Liver (tissue), 9 donors: Measurements from ENCODE around the gene HOXD9. TPM values are rescaled to one million over a fixed set of nuclear protein-coding genes. Genes with fewer than 3 reads are reported as not detected.

ENCODE experiments used
- DNase-seq: peaks from one replicate; pipeline ENCODE4 v3.0.0-alpha.2; 2017; ENCODE audit warnings: low spot score
- H3K27ac ChIP-seq, 2 donors: one replicate each; pipeline ENCODE4 v1.7.0; 2013; ENCODE audit warnings: inconsistent platforms in 2 of 2, low read length in 2 of 2, control low read depth in 1 of 2, low read depth in 1 of 2, mild to moderate bottlenecking in 1 of 2
- H3K27me3 ChIP-seq, 4 donors: one replicate each; pipeline versions ENCODE4 v1.6.1 to v1.7.0; 2013; ENCODE audit warnings: low read length in 3 of 4, inconsistent platforms in 1 of 4, mild to moderate bottlenecking in 1 of 4, moderate library complexity in 1 of 4; ENCODE audit not compliant: control insufficient read depth in 4 of 4, insufficient read depth in 4 of 4
- H3K36me3 ChIP-seq, 4 donors: one replicate each; pipeline versions ENCODE4 v1.6.1 to v1.7.0; 2013; ENCODE audit warnings: low read length in 3 of 4, mild to moderate bottlenecking in 3 of 4, low read depth in 1 of 4, moderate library complexity in 1 of 4; ENCODE audit not compliant: control insufficient read depth in 4 of 4, insufficient read depth in 3 of 4
- H3K4me1 ChIP-seq, 4 donors: one replicate each; pipeline versions ENCODE4 v1.6.1 to v1.7.0; 2013; ENCODE audit warnings: low read length in 3 of 4, mild to moderate bottlenecking in 3 of 4, moderate library complexity in 1 of 4; ENCODE audit not compliant: control insufficient read depth in 4 of 4, insufficient read depth in 4 of 4
- H3K4me3 ChIP-seq, 3 donors: one replicate each; pipeline versions ENCODE4 v1.6.1 to v1.7.0; 2013; ENCODE audit warnings: low read length in 3 of 3, control low read depth in 1 of 3, low read depth in 1 of 3, mild to moderate bottlenecking in 1 of 3
- H3K9ac ChIP-seq, 2 donors: one replicate each; pipeline ENCODE4 v1.7.0; 2013; ENCODE audit warnings: low read length in 2 of 2, mild to moderate bottlenecking in 2 of 2, moderate library complexity in 2 of 2, control low read depth in 1 of 2, low read depth in 1 of 2
- H3K9me3 ChIP-seq, 4 donors: one replicate each; pipeline versions ENCODE4 v1.6.1 to v1.7.0; 2013; ENCODE audit warnings: low read length in 3 of 4; ENCODE audit not compliant: control insufficient read depth in 4 of 4
- EGR1 ChIP-seq, 2 donors: IDR thresholded peaks; 2 replicates each; pipeline ENCODE4 v1.6.1; 2016 to 2018; ENCODE audit warnings: antibody characterized with exemption in 2 of 2, low read depth in 2 of 2
- FOXA1 ChIP-seq: IDR thresholded peaks from 2 replicates; pipeline ENCODE4 v1.6.1; 2016; ENCODE audit warnings: antibody characterized with exemption
- FOXA2 ChIP-seq: IDR thresholded peaks from 2 replicates; pipeline ENCODE4 v1.6.1; 2016; ENCODE audit warnings: antibody characterized with exemption
- GABPA ChIP-seq, 2 donors: IDR thresholded peaks in 1 of 2; conservative IDR thresholded peaks in 1 of 2; 2 replicates each; pipeline ENCODE4 v1.6.1; 2016; ENCODE audit warnings: antibody characterized with exemption in 2 of 2, mild to moderate bottlenecking in 1 of 2, moderate library complexity in 1 of 2
- HNF4A ChIP-seq, 2 donors: conservative IDR thresholded peaks; 2 replicates each; pipeline ENCODE4 v1.6.1; 2016; ENCODE audit warnings: antibody characterized with exemption in 2 of 2, mild to moderate bottlenecking in 2 of 2
- HNF4G ChIP-seq: IDR thresholded peaks from 2 replicates; pipeline ENCODE4 v1.6.1; 2016; ENCODE audit warnings: antibody characterized with exemption
- JUND ChIP-seq, 2 donors: IDR thresholded peaks; 2 replicates each; pipeline ENCODE4 v1.6.1; 2016; ENCODE audit warnings: antibody characterized with exemption in 2 of 2
- NR2F2 ChIP-seq: IDR thresholded peaks from 2 replicates; pipeline ENCODE4 v1.6.1; 2016; ENCODE audit warnings: antibody characterized with exemption
- RAD21 ChIP-seq, 2 donors: IDR thresholded peaks; 2 replicates each; pipeline ENCODE4 v1.6.1; 2016; ENCODE audit warnings: antibody characterized with exemption in 2 of 2, mild to moderate bottlenecking in 2 of 2
- RXRA ChIP-seq, 2 donors: IDR thresholded peaks; 2 replicates each; pipeline ENCODE4 v1.6.1; 2017 to 2018; ENCODE audit warnings: antibody characterized with exemption in 2 of 2, mild to moderate bottlenecking in 1 of 2
- SP1 ChIP-seq: IDR thresholded peaks from 2 replicates; pipeline ENCODE4 v1.6.1; 2018; ENCODE audit warnings: antibody characterized with exemption, mild to moderate bottlenecking
- TAF1 ChIP-seq: conservative IDR thresholded peaks from 2 replicates; pipeline ENCODE4 v1.6.1; 2016; ENCODE audit warnings: antibody characterized with exemption, mild to moderate bottlenecking
- YY1 ChIP-seq: IDR thresholded peaks from 2 replicates; pipeline ENCODE4 v1.6.1; 2016; ENCODE audit warnings: antibody characterized with exemption, mild to moderate bottlenecking
- WGBS: extraction: QIAGEN DNeasy Blood & Tissue Kit; methylation state at CpG from one replicate; pipeline ENCODE4 v1.1.7; 2013; 5-methylcytosine and 5-hydroxymethylcytosine counted together
- polyA plus RNA-seq, 2 donors: library from polyadenylated mRNA; stranded (reverse) in 1 of 2; unstranded in 1 of 2; fragments of 200-250 nt in 1 of 2; fragments of >200 nt in 1 of 2; fragmentation: Nextera tagmentation in 1 of 2; extraction: Ambion mirVana in 1 of 2; gene quantifications; one replicate each; pipeline versions ENCODE4 v1.2.1 to v1.2.3, GENCODE V29; 2013 to 2015
- total RNA-seq, 2 donors: library from RNA; depleted of rRNA; stranded (reverse); fragments of >200 nt; gene quantifications; one replicate each; pipeline ENCODE4 v1.2.3, GENCODE V29; 2014
- TF ChIP-seq, protein P1 (sequence below): IDR thresholded peaks from 2 replicates; pipeline ENCODE4 v1.6.1; 2016; ENCODE audit warnings: antibody characterized with exemption
- TF ChIP-seq, protein P2 (sequence below): IDR thresholded peaks from 2 replicates; pipeline ENCODE4 v1.6.1; 2016; ENCODE audit warnings: antibody characterized with exemption, mild to moderate bottlenecking
- TF ChIP-seq, protein P3 (sequence below): fragments of 150-350 bp; IDR thresholded peaks from 2 replicates; pipeline ENCODE4 v1.5.1; 2017; ENCODE audit warnings: improper control_type of control experiment, low read depth, low read length; ENCODE audit not compliant: missing input control
- donor health status: healthy.
- donor health status: healthy.
- donor health status: healthy.
- donor health status: healthy.
- donor health status: healthy.

The HOXD9 gene
- total and polyA plus RNA-seq, 4 donors = 0.07 TPM; not detected in 3

DNA sequence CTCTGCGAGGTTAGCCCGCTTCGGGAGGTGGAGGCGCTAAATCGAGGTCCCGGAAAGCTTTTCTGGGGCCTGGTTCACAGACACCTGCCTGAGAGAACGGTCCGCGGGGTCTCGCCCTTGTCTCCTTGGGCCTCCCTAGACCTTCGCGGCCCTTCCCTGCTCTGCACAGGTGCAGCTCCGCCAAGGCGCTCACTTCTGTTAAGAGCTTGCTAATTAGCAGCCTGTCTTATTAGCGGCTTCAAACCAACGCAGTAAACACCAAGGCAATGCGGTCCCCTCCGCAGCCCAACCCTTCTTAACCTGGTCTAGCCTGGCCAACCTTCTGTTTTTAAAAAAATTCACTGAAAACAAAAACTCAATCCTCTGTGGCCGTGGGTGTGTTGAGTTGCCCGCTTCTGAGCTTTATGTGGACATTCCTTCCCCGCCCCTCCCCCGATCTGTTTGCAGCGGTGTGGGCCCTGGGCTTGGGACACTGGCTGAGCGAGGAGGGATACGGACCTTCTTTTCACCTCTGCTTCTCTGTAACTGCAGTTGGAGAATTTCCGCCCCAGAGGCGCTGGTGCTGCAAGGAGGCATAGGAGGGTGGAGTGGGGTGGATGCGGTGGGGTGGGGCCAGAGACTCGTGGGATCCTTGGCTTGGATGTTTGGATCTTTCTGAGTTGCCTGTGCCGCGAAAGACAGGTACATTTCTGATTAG, 25.4 kb downstream of the HOXD9 start:
- H3K27ac ChIP-seq = no peak overlapping the region
- H3K9me3 ChIP-seq = no peaks in the 10 kb centered on the region
- peaks cover 9 to 33% (median 18%) of the 10 kb centered on the region in 4 donors for H3K27me3 ChIP-seq
- H3K4me1 ChIP-seq = peaks cover 0 to 8% (median 2%) of the 10 kb centered on the region in 4 donors
- DNase-seq = no peak
- no peak for TF ChIP-seq HNF4A (conservative IDR thresholded peaks at IDR 0.05)
- TF ChIP-seq GABPA (IDR thresholded peaks at IDR 0.05 in 1 of 2, conservative IDR thresholded peaks at IDR 0.05 in 1 of 2) = no peak
- TF ChIP-seq TAF1 = no peak
- TF ChIP-seq RXRA (IDR thresholded peaks at IDR 0.05) = no peak
- H3K36me3 ChIP-seq = no peaks in the 10 kb centered on the region
- no peak overlapping the region for H3K9ac ChIP-seq
- WGBS = 15% methylated on average over 31 of the region's 31 CpGs
- no peak overlapping the region for H3K4me3 ChIP-seq

DNA sequence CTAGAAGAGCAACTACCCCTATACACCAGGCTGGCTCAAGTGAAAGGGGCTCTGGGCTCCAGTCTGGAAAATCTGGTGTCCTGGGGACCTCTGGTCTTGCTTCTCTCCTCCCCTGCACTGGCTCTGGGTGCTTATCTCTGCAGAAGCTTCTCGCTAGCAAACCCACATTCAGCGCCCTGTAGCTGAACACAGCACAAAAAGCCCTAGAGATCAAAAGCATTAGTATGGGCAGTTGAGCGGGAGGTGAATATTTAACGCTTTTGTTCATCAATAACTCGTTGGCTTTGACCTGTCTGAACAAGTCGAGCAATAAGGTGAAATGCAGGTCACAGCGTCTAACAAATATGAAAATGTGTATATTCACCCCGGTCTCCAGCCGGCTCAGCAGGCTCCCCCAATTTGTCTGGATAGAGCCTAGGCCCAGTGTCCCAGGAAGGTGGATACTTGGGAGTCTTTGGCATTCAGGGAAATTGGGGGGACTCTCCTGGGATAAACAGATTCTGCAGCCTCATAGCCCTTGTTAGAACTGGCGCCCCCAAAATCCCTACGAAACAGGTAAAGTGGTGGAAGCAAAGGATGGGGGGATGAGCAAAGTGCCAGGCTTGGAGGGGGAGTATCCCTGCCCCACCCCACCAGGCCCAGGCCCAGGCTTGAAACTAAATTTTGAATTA, 26.4 kb downstream of the HOXD9 start:
- no peak overlapping the region for H3K9ac ChIP-seq
- no peak for DNase-seq
- no peaks in the 10 kb centered on the region for H3K9me3 ChIP-seq
- no peak overlapping the region for H3K4me3 ChIP-seq
- H3K36me3 ChIP-seq = no peaks in the 10 kb centered on the region
- no peak for TF ChIP-seq YY1
- TF ChIP-seq FOXA1 = no peak
- no peak for TF ChIP-seq JUND (IDR thresholded peaks at IDR 0.05)
- no peak for TF ChIP-seq RXRA (IDR thresholded peaks at IDR 0.05)
- no peak for TF ChIP-seq HNF4G
- TF ChIP-seq, protein P1, sequence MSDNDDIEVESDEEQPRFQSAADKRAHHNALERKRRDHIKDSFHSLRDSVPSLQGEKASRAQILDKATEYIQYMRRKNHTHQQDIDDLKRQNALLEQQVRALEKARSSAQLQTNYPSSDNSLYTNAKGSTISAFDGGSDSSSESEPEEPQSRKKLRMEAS = no peak
- no peak for TF ChIP-seq TAF1
- TF ChIP-seq, protein P2, sequence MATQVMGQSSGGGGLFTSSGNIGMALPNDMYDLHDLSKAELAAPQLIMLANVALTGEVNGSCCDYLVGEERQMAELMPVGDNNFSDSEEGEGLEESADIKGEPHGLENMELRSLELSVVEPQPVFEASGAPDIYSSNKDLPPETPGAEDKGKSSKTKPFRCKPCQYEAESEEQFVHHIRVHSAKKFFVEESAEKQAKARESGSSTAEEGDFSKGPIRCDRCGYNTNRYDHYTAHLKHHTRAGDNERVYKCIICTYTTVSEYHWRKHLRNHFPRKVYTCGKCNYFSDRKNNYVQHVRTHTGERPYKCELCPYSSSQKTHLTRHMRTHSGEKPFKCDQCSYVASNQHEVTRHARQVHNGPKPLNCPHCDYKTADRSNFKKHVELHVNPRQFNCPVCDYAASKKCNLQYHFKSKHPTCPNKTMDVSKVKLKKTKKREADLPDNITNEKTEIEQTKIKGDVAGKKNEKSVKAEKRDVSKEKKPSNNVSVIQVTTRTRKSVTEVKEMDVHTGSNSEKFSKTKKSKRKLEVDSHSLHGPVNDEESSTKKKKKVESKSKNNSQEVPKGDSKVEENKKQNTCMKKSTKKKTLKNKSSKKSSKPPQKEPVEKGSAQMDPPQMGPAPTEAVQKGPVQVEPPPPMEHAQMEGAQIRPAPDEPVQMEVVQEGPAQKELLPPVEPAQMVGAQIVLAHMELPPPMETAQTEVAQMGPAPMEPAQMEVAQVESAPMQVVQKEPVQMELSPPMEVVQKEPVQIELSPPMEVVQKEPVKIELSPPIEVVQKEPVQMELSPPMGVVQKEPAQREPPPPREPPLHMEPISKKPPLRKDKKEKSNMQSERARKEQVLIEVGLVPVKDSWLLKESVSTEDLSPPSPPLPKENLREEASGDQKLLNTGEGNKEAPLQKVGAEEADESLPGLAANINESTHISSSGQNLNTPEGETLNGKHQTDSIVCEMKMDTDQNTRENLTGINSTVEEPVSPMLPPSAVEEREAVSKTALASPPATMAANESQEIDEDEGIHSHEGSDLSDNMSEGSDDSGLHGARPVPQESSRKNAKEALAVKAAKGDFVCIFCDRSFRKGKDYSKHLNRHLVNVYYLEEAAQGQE = no peak
- TF ChIP-seq GABPA (IDR thresholded peaks at IDR 0.05 in 1 of 2, conservative IDR thresholded peaks at IDR 0.05 in 1 of 2) = no peak
- no peak for TF ChIP-seq FOXA2
- no peak for TF ChIP-seq HNF4A (conservative IDR thresholded peaks at IDR 0.05)
- H3K27ac ChIP-seq = no peak overlapping the region
- H3K4me1 ChIP-seq = peaks cover 0 to 8% (median 2%) of the 10 kb centered on the region in 4 donors
- H3K27me3 ChIP-seq = peaks cover 9 to 32% (median 19%) of the 10 kb centered on the region in 4 donors
- 21% methylated on average over 11 of the region's 11 CpGs for WGBS

DNA sequence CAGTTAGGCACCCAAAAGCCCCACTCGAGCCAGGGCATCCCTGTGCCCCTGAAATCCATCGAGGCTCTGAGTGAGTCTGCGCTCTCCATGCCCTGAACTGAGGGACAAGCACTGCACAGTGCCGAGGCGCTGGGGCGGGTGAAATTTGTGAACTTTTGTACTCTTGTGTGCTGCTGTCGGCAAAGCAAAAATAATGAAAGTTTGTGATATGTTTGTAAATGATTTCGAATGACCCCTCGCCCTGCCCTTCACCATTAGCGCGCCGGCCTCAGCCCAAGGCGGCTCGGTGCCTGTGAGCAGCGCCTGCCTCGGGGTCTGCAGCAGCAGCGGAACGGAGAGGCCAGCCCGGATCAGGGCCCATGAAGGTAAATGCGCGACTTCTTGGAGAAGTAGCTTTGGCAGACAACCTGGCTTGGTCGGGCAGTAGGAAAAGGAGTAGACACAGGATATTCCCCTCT, 27.0 kb downstream of the HOXD9 start:
- WGBS = 13% methylated on average over 22 of the region's 22 CpGs
- H3K9me3 ChIP-seq = no peaks in the 10 kb centered on the region
- H3K27me3 ChIP-seq = peaks cover 10 to 34% (median 21%) of the 10 kb centered on the region in 4 donors
- TF ChIP-seq, protein P2 = no peak
- no peak for TF ChIP-seq SP1
- no peak for TF ChIP-seq FOXA1
- TF ChIP-seq JUND (IDR thresholded peaks at IDR 0.05) = no peak
- no peak for TF ChIP-seq EGR1 (IDR thresholded peaks at IDR 0.05; ENCODE audit: low read depth in 2 of 2)
- TF ChIP-seq, protein P1 = no peak
- TF ChIP-seq, protein P3, sequence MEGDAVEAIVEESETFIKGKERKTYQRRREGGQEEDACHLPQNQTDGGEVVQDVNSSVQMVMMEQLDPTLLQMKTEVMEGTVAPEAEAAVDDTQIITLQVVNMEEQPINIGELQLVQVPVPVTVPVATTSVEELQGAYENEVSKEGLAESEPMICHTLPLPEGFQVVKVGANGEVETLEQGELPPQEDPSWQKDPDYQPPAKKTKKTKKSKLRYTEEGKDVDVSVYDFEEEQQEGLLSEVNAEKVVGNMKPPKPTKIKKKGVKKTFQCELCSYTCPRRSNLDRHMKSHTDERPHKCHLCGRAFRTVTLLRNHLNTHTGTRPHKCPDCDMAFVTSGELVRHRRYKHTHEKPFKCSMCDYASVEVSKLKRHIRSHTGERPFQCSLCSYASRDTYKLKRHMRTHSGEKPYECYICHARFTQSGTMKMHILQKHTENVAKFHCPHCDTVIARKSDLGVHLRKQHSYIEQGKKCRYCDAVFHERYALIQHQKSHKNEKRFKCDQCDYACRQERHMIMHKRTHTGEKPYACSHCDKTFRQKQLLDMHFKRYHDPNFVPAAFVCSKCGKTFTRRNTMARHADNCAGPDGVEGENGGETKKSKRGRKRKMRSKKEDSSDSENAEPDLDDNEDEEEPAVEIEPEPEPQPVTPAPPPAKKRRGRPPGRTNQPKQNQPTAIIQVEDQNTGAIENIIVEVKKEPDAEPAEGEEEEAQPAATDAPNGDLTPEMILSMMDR = no peak
- no peak for TF ChIP-seq RAD21 (IDR thresholded peaks at IDR 0.05)
- no peak for TF ChIP-seq NR2F2
- no peak for TF ChIP-seq GABPA (IDR thresholded peaks at IDR 0.05 in 1 of 2, conservative IDR thresholded peaks at IDR 0.05 in 1 of 2)
- TF ChIP-seq FOXA2 = no peak

More for the DNA sequence above, 27.0 kb downstream of the HOXD9 start:
- no peak overlapping the region for H3K27ac ChIP-seq
- H3K4me1 ChIP-seq = peaks cover 0 to 8% (median 3%) of the 10 kb centered on the region in 4 donors
- no peaks in the 10 kb centered on the region for H3K36me3 ChIP-seq
- H3K9ac ChIP-seq = no peak overlapping the region
- DNase-seq = no peak
- no peak overlapping the region for H3K4me3 ChIP-seq
